ENCODE results near the gene COL6A2. TPM values are rescaled to one million over a fixed set of nuclear protein-coding genes. Genes with fewer than 3 reads are reported as not detected.

Gene COL6A2
- polyA plus RNA-seq, 3 donors, result 0.01 TPM; not detected in 2

DNA sequence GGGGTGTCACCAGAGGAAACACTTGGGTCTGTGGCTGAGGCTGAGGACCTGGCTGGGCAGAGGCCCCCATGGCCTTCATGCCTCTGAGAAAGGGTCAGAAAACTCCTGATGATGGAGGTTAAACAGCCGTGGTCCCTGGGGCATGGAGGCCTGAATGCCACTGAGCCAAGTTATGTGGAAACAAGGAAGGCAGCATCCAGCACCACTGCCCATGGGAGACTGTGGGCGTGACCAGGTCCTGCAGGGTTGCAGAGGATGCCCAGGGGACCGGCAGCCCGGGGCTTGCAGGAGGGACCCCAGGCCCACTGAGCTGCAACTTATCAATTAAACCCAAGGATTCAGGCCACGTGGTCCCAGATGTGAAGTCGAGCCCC is 18.9 kb upstream of the COL6A2 start:
- Mint-ChIP-seq H3K4me3 (no peak overlapping the region), H3K27ac (no peak overlapping the region), H3K36me3 (no peaks in the 10 kb centered on the region), H3K27me3 (ENCODE audit: low read depth in 3 of 3) (peaks cover 1 to 10% (median 1%) of the 10 kb centered on the region in 3 donors), H3K4me1 (no peaks in the 10 kb centered on the region), H3K9me3 (peaks cover 0 to 4% (median 0%) of the 10 kb centered on the region in 7 donors)
- Histone ChIP-seq H3K4me1 (ENCODE audit: control insufficient read depth in 1 of 2, insufficient read depth in 2 of 2, low read length in 2 of 2) (no peaks in the 10 kb centered on the region), H3K27me3 (ENCODE audit: control insufficient read depth in 2 of 2, insufficient read depth in 2 of 2, low read length in 2 of 2) (no peaks in the 10 kb centered on the region), H3K36me3 (replicated peaks in 1 of 2; ENCODE audit: control insufficient read depth in 1 of 2, insufficient read depth in 2 of 2, low read length in 2 of 2) (no peaks in the 10 kb centered on the region), H3K9ac (ENCODE audit: insufficient read depth, low read length, poor library complexity, severe bottlenecking) (no peak overlapping the region), H3K9me3 (replicated peaks in 1 of 2; ENCODE audit: control insufficient read depth in 1 of 2, insufficient read depth in 1 of 2, low read length in 2 of 2) (no peaks in the 10 kb centered on the region), H2AFZ (ENCODE audit: insufficient read depth, low read depth, low read length, poor library complexity, severe bottlenecking) (no peak overlapping the region), H3K79me2 (ENCODE audit: insufficient read depth, low read length) (no peaks in the 10 kb centered on the region), H3K27ac (ENCODE audit: low read depth in 1 of 2, low read length in 2 of 2) (no peak overlapping the region), H4K20me1 (ENCODE audit: insufficient read depth, low read length) (no peaks in the 10 kb centered on the region), H3K4me3 (replicated peaks in 1 of 3; ENCODE audit: low read depth in 2 of 3, low read length in 3 of 3) (no peak overlapping the region), H3K4me2 (replicated peaks; ENCODE audit: extremely low read depth, low read length, poor library complexity, severe bottlenecking) (no peak overlapping the region)
- intact Hi-C loops (cut with micrococcal nuclease), result no loop called here
- TF ChIP-seq, protein P1, sequence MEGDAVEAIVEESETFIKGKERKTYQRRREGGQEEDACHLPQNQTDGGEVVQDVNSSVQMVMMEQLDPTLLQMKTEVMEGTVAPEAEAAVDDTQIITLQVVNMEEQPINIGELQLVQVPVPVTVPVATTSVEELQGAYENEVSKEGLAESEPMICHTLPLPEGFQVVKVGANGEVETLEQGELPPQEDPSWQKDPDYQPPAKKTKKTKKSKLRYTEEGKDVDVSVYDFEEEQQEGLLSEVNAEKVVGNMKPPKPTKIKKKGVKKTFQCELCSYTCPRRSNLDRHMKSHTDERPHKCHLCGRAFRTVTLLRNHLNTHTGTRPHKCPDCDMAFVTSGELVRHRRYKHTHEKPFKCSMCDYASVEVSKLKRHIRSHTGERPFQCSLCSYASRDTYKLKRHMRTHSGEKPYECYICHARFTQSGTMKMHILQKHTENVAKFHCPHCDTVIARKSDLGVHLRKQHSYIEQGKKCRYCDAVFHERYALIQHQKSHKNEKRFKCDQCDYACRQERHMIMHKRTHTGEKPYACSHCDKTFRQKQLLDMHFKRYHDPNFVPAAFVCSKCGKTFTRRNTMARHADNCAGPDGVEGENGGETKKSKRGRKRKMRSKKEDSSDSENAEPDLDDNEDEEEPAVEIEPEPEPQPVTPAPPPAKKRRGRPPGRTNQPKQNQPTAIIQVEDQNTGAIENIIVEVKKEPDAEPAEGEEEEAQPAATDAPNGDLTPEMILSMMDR (IDR thresholded peaks at IDR 0.05), result no peak
- no peak for DNase-seq
- 88% methylated on average over 6 of the region's 6 CpGs for WGBS (ENCODE audit: insufficient coverage)

DNA sequence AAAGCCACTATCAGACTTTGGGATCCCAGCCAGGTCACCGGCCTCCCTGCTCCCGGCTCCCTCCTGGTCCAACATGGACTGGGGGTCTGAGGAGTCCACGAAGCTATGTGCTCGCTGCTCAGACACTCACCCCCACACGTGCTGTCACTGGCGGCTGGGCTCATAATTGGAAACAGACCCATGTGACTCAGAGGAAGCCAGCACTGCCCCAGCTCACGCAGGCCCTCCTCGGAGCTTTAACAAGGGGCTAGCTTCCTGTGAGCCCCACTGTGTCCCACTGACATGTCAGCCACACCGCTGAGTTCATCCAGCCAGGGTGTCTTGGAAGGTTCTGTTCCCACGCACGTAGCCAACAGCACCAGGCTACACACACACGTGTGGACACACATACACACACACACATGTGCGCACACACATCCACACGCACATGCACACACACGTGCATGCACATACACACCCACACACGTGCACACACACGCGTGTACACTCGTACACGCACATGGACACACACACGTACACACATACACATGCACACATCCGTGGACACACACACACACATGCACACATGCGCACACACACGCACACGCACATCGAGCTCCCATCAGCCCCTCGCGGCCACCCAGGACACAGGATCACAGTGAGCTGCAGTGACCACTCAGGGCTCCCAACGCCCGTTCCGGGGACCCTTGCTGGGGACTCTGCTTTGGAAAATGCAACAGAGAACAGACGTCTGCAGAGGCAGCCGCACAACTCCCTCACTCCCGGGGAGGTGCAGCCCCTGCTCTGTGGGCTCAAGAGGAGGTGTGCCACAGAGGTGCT is 18.4 kb upstream of the COL6A2 start:
- Histone ChIP-seq H3K4me2 (replicated peaks; ENCODE audit: extremely low read depth, low read length, poor library complexity, severe bottlenecking) (no peak overlapping the region), H3K4me3 (replicated peaks in 1 of 3; ENCODE audit: low read depth in 2 of 3, low read length in 3 of 3) (no peak overlapping the region), H3K4me1 (ENCODE audit: control insufficient read depth in 1 of 2, insufficient read depth in 2 of 2, low read length in 2 of 2) (no peaks in the 10 kb centered on the region), H3K9me3 (replicated peaks in 1 of 2; ENCODE audit: control insufficient read depth in 1 of 2, insufficient read depth in 1 of 2, low read length in 2 of 2) (no peaks in the 10 kb centered on the region), H3K9ac (ENCODE audit: insufficient read depth, low read length, poor library complexity, severe bottlenecking) (no peak overlapping the region), H3K27me3 (ENCODE audit: control insufficient read depth in 2 of 2, insufficient read depth in 2 of 2, low read length in 2 of 2) (no peaks in the 10 kb centered on the region), H2AFZ (ENCODE audit: insufficient read depth, low read depth, low read length, poor library complexity, severe bottlenecking) (no peak overlapping the region), H4K20me1 (ENCODE audit: insufficient read depth, low read length) (no peaks in the 10 kb centered on the region), H3K27ac (ENCODE audit: low read depth in 1 of 2, low read length in 2 of 2) (no peak overlapping the region), H3K36me3 (replicated peaks in 1 of 2; ENCODE audit: control insufficient read depth in 1 of 2, insufficient read depth in 2 of 2, low read length in 2 of 2) (no peaks in the 10 kb centered on the region), H3K79me2 (ENCODE audit: insufficient read depth, low read length) (no peaks in the 10 kb centered on the region)
- TF ChIP-seq, protein P1 (IDR thresholded peaks at IDR 0.05), result no peak
- Mint-ChIP-seq H3K4me3 (no peak overlapping the region), H3K36me3 (no peaks in the 10 kb centered on the region), H3K4me1 (no peaks in the 10 kb centered on the region), H3K9me3 (peaks cover 0 to 5% (median 2%) of the 10 kb centered on the region in 7 donors), H3K27me3 (ENCODE audit: low read depth in 3 of 3) (peaks cover 1 to 8% (median 1%) of the 10 kb centered on the region in 3 donors), H3K27ac (no peak overlapping the region)
- DNase-seq, result no peak
- WGBS (ENCODE audit: insufficient coverage), result 87% methylated on average over 27 of the region's 34 CpGs
- intact Hi-C loops (cut with micrococcal nuclease), result no loop called here

Measured in CD14-positive monocyte (primary cell).